ENCODE results near the gene EPB41L2.

EPB41L2 gene

DNA sequence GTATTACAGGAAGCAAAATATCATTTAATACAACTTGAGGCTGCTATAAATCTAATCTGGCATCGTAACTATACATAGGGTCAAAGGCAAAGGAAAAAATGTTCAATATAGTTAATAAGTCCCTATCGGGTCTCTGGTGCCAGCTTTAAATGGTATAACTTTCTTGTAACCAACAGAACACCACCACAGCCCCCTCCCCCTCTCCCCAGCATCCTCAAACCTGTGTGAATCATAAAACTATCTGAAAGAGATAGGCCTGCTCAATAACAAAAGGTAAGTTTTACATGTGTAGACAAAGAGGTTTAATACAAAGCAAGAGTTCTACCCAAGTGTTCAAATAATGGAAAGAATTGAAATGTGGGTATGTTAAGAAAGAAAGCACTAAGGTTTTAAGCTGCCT lies 223.7 kb downstream of the EPB41L2 start:
- TF ChIP-seq, protein P1, sequence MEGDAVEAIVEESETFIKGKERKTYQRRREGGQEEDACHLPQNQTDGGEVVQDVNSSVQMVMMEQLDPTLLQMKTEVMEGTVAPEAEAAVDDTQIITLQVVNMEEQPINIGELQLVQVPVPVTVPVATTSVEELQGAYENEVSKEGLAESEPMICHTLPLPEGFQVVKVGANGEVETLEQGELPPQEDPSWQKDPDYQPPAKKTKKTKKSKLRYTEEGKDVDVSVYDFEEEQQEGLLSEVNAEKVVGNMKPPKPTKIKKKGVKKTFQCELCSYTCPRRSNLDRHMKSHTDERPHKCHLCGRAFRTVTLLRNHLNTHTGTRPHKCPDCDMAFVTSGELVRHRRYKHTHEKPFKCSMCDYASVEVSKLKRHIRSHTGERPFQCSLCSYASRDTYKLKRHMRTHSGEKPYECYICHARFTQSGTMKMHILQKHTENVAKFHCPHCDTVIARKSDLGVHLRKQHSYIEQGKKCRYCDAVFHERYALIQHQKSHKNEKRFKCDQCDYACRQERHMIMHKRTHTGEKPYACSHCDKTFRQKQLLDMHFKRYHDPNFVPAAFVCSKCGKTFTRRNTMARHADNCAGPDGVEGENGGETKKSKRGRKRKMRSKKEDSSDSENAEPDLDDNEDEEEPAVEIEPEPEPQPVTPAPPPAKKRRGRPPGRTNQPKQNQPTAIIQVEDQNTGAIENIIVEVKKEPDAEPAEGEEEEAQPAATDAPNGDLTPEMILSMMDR (IDR thresholded peaks at IDR 0.05; ENCODE audit: low read depth, low read length, missing control alignments) = no peak
- H3K4me3 ChIP-seq (ENCODE audit: low read depth, low read length) = no peak overlapping the region
- in situ Hi-C loops (cut with HindIII; ENCODE audit: low sequenced_read_pairs) = loop anchor here (25.0 kb wide), 1 partner anchor 777 kb away; no protein-coding TSS in a partner anchor
- no peak for DNase-seq (ENCODE audit: low read depth)

DNA sequence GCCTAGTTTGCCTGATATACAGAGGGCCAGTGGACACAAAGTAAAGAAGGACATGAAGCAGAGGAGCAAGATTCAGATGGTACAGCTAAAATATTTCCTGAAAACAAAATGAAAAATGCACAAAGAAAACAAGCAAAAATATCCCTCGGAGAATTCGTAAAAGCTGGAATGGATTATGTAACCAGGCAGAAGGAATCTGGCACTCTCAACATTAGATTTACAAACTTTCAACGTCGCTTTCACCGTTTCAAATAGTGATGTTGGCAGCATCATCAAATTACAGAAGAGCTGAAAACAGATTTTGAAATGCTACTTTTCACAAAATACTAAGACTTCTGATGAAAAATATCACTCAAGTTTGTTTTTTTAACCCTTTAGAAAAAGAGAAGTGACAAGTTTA lies 224.1 kb downstream of the EPB41L2 start:
- DNase-seq (ENCODE audit: low read depth) = no peak
- TF ChIP-seq, protein P1 (IDR thresholded peaks at IDR 0.05; ENCODE audit: low read depth, low read length, missing control alignments) = no peak
- in situ Hi-C loops (cut with HindIII; ENCODE audit: low sequenced_read_pairs) = loop anchor here (25.0 kb wide), 1 partner anchor 777 kb away; no protein-coding TSS in a partner anchor
- H3K4me3 ChIP-seq (ENCODE audit: low read depth, low read length) = no peak overlapping the region

DNA sequence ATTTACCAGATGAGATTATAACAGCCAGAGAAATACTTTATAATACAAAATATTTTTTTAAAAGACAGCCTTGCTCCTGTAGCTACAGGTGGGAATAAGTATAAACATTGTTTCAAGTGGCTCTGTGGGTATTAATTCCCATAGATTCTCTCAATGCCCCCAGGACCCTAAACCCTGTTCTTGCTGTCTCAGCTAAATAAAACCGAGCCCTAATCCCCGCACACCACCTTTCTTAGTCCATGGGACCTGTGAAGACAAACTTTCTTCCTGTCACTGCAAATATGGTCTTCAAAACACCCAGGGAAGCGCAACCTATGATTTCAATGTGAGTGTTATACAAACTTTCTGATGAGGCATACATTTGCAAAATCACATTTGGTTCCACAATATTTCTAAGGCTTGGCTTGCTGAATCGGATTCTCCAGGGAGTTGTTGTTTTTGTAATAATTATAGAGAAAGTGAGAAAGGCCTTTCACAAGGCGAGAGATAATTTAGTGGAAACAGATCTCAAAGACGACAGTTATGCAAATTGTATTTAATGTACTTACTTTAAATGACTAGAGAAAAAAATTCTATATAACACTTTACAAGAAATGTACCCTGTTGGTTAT lies 224.7 kb downstream of the EPB41L2 start:
- in situ Hi-C loops (cut with HindIII; ENCODE audit: low sequenced_read_pairs) = loop anchor here (25.0 kb wide), 1 partner anchor 776 kb away; no protein-coding TSS in a partner anchor
- no peak for DNase-seq (ENCODE audit: low read depth)
- TF ChIP-seq, protein P1 (IDR thresholded peaks at IDR 0.05; ENCODE audit: low read depth, low read length, missing control alignments) = no peak
- H3K4me3 ChIP-seq (ENCODE audit: low read depth, low read length) = no peak overlapping the region

DNA sequence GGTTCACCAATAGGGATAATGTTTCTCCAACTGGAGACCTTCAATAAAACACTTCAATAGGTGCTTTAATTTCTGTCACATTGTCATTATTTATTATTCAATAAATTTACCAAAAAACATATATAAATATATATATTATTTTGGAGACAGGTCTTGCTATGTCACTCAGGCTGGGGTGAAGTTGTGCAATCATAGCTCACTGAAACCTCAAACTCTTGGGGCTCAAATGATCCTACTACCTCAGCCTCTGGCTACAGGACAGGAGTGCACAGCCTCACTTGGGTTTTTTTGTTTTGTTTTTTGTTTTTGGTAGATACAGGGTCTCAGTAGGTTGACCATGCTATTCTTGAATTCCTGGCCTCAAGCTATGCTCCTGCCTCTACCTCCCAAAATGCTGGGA lies 226.0 kb downstream of the EPB41L2 start:
- TF ChIP-seq, protein P1 (IDR thresholded peaks at IDR 0.05; ENCODE audit: low read depth, low read length, missing control alignments) = no peak
- in situ Hi-C loops (cut with HindIII; ENCODE audit: low sequenced_read_pairs) = loop anchor here (25.0 kb wide), 1 partner anchor 775 kb away; no protein-coding TSS in a partner anchor
- no peak for DNase-seq (ENCODE audit: low read depth)
- no peak overlapping the region for H3K4me3 ChIP-seq (ENCODE audit: low read depth, low read length)

GRCh38 chr6:130836055-130836640 lies 226.9 kb downstream of the EPB41L2 start:
- no peak overlapping the region for H3K4me3 ChIP-seq (ENCODE audit: low read depth, low read length)
- in situ Hi-C loops (cut with HindIII; ENCODE audit: low sequenced_read_pairs) = loop anchor here (25.0 kb wide), 1 partner anchor 774 kb away; no protein-coding TSS in a partner anchor

DNA sequence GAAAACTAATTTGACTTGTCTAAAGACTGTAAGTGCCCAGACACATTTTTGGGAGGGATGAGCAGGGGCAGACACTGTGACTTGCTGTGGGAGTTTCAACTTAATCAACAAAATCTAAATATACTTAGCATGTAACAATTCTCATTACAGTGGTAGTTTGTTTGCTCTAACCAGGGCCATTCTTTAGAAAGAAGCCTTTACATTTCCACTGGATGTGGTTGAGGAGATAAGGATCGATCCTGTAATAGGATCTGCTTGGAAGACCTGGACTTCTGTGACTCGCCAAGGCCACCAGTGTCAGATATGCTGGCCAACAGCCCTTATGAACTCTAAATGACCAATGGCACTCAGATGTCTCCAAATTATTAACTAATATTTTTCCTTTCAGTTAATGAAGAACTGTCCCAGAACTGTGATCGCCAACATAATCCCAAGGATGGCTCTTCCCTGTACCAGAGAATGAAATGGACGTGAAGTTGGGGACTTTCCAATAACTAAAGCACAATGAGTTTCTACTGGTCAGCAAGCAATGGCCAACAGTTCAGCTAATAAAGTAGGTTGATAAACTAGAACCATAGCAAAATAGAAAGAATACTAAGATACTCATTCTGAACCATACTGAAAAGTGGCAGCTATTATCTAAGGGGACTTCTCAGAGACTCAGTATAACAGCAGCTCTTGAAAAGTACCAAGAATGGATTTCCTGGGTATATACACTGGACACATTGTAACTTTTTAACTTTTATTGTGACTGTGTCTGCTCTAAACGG lies 228.4 kb downstream of the EPB41L2 start:
- no peak for DNase-seq (ENCODE audit: low read depth)
- in situ Hi-C loops (cut with HindIII; ENCODE audit: low sequenced_read_pairs) = loop anchor here (25.0 kb wide), 1 partner anchor 772 kb away; no protein-coding TSS in a partner anchor
- TF ChIP-seq, protein P1 (IDR thresholded peaks at IDR 0.05; ENCODE audit: low read depth, low read length, missing control alignments) = no peak

More at GRCh38 chr6:130836055-130836640, 226.9 kb downstream of the EPB41L2 start:
- TF ChIP-seq, protein P1 (IDR thresholded peaks at IDR 0.05; ENCODE audit: low read depth, low read length, missing control alignments) = no peak
- DNase-seq (ENCODE audit: low read depth) = no peak

More for the DNA sequence above, 228.4 kb downstream of the EPB41L2 start:
- H3K4me3 ChIP-seq (ENCODE audit: low read depth, low read length) = no peak overlapping the region

Data from astrocyte of the cerebellum (primary cell).